ENCODE results near the gene ROBO1.

Gene ROBO1

DNA sequence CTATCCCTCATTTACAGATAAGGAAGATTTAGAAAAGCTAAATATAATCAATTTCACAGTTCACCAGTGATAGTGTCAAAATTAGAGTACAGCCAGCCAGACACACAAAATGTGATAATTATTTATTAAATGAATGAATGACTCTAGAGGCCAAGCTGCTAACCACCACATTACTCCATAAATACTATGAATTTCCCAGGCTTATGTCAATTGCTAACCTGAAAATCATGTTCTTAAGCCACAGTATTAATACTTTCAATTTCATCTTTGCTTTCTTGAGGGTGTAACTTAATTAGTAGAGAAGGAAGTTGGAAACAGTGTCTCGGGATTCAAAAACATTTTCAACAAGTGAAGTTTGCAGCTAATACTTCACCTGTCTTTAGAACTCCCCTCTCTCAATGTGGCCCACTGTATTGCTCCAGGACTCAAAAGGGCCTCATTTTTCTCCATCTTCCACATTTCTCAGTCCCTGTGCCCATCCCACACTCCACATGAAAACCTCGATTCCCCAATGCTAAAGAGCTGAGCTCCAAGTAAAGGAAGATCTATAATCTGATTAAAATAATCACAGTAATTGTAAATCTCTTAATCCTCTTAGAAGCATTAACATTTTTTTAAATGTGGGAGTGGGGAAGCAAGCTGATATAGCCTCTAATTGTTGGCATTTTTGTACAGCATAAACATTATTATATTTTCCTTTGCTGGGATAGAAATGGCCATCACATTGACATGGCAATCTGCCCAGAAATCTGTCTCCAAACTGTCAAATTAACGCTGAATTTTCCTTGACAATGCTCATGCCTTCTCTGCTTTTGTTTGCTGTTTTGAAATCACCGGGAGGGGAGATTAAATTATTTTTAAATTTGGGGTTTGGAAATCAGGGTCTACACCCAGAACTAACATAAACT is 765.1 kb downstream of the ROBO1 start:
- no peak for DNase-seq

DNA sequence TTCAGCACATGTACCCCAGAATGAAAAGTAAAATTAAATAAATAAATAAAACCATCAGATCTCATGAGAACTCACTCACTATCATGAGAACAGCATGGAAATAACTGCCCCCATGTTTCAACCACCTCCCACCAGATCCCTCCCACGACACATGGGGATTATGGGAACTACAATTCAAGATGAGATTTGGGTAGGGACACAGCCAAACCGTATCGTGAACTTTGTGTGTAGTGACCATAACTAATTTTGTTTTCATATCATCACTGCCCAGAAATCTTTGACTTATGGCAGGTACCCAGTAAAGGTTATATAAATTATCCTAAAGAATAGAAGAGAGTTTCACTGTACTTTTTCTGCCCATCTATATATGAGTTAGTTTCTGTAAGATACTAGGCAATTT is 766.5 kb downstream of the ROBO1 start:
- DNase-seq: no peak

DNA sequence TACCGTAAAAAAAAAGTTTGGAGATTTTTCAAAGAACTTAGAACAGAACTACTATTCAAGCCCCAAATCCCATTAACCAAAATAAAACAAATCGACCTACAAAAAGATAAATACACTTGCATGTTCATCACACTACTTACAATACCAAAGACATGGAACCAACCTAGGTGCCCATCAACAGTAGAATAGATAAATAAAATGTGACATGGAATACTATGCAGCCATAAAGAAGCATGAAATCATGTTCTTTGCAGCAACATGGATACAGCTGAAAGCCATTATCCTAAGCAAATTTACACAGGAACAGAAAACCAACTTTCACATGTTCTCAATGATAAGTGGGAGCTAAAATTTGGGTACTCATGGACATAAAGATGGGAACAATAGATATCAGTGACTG is 768.7 kb downstream of the ROBO1 start:
- DNase-seq: no peak

DNA sequence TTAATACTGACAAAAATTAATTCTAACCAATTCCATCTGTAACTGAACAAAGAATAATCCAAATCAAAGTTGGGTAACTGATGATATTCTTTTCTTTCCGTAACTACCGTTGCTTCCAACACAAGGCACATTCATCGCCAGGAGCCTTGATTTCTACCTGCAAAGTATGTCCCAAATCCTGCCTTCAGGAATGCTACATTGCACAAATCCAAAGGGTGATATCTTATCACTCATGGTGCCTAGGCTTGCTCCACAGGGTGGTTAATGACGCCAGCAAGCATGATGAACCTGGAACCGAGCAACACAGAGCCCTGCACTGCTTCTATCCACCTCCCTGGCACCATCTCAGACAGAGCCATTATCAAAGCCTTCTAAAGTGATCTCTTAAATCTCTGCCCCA is 772.7 kb downstream of the ROBO1 start:
- no peak for DNase-seq

DNA sequence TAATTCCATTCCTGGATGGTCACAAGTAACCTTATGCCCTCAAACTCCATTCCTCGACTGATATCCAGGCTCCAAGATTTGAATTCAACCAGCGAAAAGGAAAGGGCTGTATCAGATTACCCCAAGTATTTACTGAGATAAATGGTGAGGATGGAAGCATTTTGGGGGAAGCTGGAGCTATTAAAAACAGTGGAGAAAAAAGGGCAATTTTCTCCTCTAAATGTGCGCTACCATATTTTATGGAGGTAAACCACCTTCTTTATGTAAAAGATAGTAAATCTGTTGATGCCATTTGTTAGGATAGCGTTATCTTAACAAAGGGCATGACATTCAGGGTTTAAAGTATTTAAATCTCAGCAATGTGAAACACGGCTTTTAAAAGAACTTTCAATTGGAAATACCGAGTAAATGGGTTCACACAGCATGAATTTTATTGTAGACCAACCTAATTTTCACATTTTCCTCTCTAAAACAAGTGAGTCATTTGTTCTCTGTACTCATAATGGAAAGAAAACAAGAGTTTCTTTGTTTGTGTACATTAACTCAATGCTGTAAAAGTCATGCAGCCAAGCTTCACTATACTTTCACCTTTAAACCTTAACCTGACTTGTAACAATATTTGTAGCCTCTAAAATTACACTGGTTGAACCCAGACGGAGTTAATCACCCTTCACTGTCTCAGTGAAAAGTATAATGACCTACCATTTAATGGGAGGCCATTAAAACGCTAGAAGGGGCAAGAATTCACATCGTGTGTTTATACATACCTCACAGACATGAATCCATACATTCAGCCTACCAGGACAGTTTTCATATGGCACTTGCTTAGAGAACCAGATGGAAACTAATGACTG is 773.4 kb downstream of the ROBO1 start:
- no peak for DNase-seq

DNA sequence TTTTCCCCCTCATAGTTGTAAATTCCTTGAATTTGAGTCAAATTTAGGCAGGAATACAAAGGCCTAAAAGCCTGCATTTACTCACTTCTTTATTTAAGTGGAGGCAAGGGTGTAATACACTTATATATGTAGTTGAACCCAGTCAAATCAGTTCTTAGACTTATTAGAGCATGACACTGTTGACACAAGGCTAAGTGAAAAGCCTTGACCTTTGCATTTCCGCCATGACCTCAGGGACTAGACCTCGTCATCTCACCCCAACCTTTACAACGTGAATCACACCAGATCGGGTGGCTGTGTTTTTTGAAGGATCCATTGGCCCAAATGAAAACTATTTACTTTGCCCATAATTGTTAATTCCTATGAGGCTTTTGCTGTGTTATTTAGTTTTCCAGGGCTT is 774.4 kb downstream of the ROBO1 start:
- no peak for DNase-seq

DNA sequence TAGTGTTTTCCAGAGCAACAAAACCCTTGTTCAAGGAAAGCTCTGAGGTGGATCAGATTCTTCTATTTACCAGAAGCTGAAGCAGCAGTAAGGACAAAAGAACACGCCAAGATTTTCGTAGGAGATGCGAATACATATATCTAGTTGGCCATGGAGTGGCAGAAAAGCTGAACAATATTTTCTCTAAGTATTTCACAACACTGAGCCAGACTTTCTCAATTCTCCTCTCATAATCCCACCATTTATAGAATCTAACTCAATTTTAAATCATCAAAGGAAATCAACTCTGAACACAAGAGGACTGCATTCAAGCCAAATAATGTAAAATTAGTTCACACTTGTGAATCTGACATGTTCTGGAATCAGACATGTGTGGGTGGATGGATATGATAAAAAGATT is 775.0 kb downstream of the ROBO1 start:
- DNase-seq: no peak

DNA sequence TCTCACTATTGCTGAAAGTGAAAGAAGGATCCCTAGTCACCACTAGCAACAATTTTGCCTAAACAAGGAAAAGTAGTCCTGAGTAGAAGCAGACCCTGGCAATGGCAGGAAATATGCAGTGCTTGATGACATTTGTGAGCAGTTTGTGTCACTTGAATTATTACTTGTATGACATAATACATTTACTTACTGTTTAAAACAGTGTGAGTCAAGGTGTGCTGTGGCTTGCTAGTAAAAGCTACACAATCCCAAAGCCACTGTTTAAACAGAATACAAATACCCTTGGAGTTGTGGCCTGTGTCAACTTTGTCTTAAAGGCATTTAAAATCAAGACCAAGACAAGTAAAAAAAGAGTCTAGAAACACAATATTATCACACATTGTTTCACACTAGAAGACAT is 775.4 kb downstream of the ROBO1 start:
- no peak for DNase-seq

DNA sequence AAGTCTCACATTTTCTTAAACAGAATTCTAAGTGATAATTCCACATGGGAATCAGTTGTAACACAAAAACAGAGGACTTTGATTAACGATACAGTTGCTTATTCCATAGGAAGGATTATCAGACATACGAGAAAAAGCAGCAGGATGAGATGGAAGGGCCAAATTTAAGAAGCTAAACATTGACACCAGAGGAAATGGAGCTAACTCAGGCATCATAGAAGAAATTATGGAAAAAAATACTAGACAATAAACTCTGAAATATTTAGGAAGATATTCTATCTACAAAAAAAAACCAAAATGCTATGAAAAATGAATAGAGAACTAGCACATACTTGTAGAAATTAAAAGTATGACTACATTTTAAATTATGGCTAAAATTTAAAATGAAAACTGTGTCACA is 776.1 kb downstream of the ROBO1 start:
- no peak for DNase-seq

DNA sequence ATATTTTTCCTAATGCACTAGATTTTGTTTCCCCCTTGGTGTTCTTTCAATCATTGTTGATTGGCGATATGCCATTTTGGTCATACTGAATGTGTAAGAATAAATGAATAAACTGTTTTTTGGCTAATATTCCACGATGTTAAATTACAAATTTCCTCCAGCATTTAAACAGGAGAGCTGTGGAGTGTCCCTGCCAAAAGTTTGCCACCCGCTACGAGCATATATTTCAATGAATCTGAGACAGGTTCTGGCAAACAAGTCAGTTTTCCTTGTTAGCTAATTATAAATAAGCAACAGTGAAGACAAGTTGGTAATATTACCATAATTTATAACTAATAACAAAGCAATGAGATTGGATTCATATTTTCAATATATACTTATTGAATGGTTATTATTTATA is 777.6 kb downstream of the ROBO1 start:
- no peak for DNase-seq

DNA sequence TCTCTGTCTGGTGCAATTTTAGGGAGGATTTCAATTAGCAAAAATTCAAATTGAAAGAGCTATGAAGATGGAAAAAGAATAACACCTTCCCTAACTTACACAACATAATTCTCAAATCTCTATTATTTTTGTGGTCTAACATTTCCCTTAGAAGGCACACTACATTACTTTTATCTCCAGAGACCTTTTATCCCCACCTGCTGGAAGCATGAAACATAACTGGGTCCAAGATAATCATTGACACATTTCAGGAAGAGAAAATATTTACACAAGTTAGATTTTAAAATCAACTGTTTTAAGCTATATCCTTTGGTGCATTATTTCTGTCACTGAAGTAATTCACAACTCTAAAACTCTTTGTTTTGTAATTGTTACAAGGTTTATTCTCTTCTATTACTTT is 779.5 kb downstream of the ROBO1 start:
- no peak for DNase-seq

DNA sequence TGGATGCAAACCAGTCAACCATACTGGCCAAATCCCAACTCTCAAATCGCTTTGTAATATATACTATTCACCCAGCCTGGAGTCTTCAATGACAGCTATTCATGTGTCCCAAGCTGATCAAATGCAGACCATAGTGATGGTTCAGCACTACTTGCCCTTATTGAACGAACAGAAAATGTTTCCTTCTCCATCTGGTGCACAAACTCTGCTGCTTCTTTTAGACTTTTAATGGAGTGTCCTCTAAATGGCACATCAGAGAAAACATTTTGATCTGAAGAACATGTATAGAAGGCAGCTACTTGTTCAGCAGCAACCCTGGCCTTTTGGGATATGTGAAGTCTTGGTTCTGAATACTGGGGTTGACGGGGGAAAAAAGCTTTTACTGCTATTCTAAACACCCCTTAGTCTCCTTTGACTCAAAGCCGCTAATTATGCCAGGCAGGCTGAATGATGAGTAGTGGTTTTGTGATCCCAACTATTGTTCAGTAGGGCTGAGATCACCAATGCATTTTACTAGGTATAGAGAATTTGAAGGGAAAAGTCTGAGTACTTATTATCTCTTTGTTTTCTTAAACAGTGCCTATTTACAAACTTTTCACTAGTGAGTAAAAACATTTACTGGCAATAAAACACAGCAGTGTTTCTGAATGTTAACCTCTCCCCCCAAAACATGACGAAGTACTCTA is 781.2 kb downstream of the ROBO1 start:
- DNase-seq: no peak

DNA sequence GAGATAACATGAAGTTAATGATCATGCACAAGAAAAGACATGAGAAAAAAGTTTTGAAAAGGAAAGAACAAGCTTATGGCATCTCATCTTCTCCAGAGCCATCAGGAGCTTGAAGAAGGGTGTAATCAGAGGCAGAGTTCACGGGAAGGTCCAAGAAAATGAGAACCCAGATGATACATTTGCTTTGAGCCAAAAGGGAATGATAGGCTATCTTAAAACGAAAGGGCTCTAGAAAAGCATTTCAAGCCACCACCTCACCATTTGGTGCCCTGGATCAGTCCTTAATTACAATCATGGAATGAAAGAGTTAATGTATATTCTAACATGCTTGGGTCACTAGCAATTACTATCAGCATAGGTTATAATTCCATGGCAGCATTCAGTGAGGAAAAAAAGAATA is 781.8 kb downstream of the ROBO1 start:
- DNase-seq: no peak

DNA sequence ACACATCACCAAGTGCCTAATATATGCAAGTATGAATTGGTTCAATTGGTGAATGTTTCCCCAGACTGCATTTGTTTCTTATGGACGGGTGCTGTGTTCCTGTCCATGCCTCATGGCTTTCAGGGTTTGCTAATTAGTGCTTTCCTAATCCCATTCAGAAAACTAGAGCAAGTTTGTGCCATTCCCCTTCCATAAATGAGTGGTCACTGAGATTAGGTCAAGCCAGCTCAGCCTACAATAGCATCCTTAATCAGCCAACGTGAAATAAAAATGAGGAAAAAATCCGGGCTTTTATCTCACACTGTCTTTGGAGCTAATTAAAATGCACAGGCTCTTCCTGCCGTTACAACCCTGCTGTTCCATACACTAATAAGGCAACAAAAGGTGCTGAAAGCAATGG is 788.8 kb downstream of the ROBO1 start:
- DNase-seq: no peak

DNA sequence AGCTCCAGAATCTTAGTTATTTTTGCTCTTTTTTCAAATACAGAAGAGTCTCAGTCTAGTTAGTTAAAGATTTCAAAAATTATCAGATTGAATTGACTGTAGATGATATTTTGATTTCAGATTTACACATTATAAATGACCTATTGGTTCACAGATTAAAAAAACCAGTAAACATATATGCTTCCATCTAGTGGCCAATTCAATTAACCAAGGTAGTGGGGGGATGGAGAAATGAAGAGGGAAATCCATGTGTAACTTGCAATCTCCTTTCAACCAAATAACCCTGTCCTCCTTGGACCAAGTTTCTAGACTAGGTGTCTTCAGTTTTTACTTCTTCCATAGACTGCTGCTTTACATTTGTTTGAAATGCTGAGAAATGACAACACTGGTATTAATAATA is 789.8 kb downstream of the ROBO1 start:
- no peak for DNase-seq

DNA sequence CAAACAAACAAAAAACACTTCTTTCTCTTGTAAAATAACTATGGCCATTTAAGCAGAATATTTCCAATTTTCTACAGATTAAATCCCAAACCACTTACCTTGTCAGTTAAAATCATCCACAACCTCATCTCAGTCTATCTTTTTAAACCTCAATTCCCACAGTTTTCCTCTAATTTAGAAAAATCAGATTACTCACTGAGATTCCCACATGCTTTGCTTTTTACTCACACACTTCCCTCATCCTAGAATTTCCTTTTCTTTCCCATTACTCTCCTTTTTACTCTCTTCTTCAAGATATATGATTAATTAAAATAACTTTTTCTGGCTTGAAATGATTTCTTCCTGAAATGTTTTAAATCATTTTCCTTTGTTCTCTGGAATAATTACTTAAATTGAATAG is 790.7 kb downstream of the ROBO1 start:
- no peak for DNase-seq

DNA sequence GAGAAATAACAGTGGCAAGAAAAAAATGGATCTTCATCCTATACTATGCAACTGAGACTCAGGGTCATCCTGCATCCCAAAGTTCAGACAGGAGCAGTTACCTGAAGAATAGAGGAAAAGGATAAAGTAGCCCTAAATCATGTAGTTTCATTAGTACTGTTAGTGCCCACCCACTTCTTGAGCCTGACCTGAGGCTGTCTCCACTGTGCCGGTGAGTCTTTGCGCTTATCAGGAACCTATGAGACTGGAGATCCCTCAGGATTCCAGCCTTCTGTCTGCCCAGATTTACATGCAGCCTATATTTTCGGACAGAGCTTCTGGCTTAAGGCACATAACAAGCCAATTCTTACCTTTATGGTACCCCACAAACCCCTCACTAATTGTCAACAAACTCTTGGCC is 791.6 kb downstream of the ROBO1 start:
- DNase-seq: no peak

DNA sequence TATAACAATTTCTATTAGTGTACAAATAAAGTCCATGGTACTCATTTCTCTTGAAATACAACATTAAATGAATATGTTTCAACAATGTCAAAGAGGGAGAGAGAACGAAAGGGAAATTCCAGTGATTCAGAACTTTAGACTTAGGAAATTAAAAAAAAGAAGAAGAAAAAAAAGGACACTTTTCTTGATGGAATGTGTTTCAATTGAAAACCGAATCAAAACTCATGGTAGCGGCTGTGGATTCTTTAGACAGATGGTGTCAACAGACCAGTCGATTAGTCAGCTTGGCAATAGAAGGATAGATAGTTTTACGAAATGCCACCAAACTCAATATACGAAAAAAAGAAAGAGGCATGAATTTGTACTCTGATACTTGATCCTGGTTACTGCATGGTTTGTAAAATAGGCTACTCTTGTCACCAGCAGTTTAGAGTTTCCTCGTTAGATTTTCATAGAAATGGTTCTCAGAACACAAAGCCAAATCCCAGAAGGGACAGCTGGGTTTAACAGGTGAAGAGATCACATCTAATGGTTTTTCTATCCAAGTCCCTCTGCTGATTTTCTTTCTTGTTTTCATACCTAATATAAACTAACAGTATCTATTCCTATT is 793.5 kb downstream of the ROBO1 start:
- peak in 1 of 3 donors; percentile 2 for DNase-seq

DNA sequence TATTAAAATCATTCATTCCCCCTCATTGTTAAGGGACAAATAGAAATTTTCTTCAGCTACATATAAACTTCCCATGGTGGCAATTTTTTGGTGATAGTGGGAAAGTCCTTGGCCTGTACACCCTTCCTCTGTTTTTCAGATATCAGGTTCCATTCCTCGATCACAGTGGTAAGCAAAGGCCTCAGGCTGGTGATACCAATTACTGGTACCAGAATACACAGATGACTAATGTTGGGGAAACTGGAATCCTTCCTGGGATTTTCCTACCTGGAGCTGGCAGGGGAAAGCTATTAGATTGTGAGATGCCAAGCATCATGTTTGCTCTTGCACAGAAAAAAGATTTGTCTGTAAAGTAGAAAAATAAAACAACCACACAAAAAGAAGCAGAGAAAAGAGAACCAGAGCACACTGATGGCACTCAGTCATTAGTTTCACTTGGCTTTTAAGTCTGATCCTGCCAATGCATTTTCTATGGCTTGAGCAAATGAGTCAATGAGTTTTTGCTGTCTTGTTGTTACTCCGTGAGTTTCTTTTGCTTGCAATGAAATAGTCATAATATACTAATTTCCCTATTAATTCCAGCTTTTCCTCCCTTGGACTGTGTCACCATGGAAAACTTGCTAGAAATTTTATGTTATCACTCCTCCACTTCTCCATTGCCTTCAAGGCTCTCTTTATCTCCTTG is 795.0 kb downstream of the ROBO1 start:
- DNase-seq: no peak

DNA sequence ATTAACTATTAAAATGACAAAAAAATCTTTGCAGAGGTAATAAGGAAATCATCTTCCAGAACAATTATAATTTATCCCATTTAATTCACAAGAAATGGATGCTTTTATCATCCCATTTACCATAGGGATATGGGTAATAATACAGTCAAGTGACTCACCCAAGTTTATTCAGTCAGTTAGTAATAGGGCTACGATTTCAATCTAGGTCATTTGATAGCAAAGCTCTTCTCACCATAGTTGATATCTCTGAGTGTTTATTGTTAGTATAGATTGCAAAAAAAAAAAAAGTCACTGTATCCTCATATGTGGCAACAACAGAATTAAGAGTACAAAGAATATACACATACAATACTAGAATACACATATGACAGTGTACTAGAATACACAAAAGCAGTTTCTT is 797.1 kb downstream of the ROBO1 start:
- DNase-seq: no peak

DNA sequence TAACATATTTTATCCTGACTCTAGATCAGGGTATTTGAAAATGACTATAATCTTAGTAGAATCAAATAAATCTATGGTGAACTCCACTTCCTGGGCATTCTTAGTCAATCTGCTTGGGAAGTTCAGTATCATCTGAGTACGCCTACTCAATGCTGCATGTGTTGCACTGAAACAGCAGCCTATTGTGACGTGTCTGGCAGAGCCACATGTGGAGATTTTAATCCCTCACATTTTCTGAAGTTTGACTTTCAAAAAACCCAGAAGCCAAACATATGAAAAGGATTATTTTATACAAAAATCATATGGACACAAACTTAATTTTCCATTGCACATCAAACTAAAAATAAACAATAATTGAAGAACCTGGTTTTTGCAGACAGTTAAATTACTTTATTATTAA is 798.3 kb downstream of the ROBO1 start:
- no peak for DNase-seq

DNA sequence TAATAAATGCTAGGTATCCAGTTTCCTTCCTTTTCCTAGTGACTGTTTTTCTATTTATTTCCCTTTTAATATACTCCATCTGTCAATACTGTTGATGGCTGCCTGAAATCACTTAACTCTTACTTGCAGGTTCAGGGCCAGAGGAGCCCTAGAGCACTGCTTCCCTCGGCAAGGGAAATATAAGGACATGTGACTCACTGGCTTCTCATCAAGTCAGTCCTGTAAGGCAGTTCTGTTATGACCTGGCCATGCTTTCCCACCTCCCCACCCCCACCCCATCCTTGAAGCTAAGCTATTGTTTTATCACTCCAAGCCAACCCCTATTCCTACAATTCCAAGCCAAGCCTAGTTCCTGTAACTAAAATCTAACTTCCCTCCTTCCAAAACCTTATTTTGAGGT is 800.7 kb downstream of the ROBO1 start:
- DNase-seq: no peak

DNA sequence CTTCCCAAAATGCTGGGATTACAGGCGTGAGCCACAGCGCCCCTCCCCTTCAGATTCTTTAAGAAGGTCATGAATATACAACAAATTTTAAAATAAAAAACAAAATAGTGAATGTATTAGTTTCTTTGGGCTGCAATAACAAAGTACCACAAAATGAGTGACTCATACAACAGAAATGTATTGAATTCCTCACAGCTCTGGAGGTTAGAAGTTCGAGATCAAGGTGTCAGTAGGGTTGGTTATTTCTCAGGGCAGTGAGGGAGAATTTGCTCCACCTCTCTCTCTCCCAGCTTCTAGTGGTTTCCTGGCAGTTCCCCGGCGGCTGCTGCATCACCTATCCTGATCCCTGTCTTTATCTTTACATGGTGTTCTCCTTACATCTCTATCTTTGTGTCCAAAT is 804.0 kb downstream of the ROBO1 start:
- DNase-seq: no peak
